HG03108 (cell line): ENCODE results near the gene ZNF845.
"Not testable (repeated sequence)": the region's sequence is repeated elsewhere in the genome, so short reads cannot be mapped to it uniquely, and the experiment has no call there.

Experiments used
- ATAC-seq: cut with Tn5 transposase; IDR thresholded peaks from one replicate; pipeline ENCODE4 v1.9.1; 2021; ENCODE audit warnings: moderate library complexity; ENCODE audit not compliant: unreplicated experiment

Gene ZNF845

GRCh38 chr19:53374743-53375142 is 41.2 kb downstream of the ZNF845 start:
- no peak for ATAC-seq

- no peak for ATAC-seq
These were observed 47.8 kb downstream of the ZNF845 start for GRCh38 chr19:53381376-53381775.

- no peak for ATAC-seq
These were observed 54.6 kb downstream of the ZNF845 start for GRCh38 chr19:53388168-53388567.

- ATAC-seq = no peak
These were observed 55.4 kb downstream of the ZNF845 start for GRCh38 chr19:53388904-53389303.

GRCh38 chr19:53389571-53389970 is 56.0 kb downstream of the ZNF845 start:
- no peak for ATAC-seq

GRCh38 chr19:53389978-53390377 is 56.4 kb downstream of the ZNF845 start:
- ATAC-seq = no peak

GRCh38 chr19:53394522-53394973 is 61.0 kb downstream of the ZNF845 start:
- ATAC-seq = no peak

- peak; percentile 92 for ATAC-seq
These were observed 61.7 kb downstream of the ZNF845 start, which contains the start of gene ZNF765 for GRCh38 chr19:53394974-53395839. Gene ZNF765, plus strand, starts transcription at chr19:53395149. Its CDS starts 2,867 bp downstream, at chr19:53398016.

- not testable (repeated sequence) for ATAC-seq
These were observed 62.4 kb downstream of the ZNF845 start for GRCh38 chr19:53395840-53396524.

- no peak for ATAC-seq
These were observed 62.9 kb downstream of the ZNF845 start for GRCh38 chr19:53396525-53396868.

GRCh38 chr19:53397918-53398317 is 64.4 kb downstream of the ZNF845 start:
- not testable (repeated sequence) for ATAC-seq
